Activated CD8-positive, alpha-beta memory T cell treated with anti-CD3 and anti-CD28 coated beads for 36 hours (primary cell): ENCODE measurements around the gene DNAH7. TPM values are rescaled to one million over a fixed set of nuclear protein-coding genes. Genes with fewer than 3 reads are reported as not detected.

Experiments
- CTCF ChIA-PET: fragments of 350-600 bp; sonication (Branson Sonifier 250); formaldehyde crosslinking; loops from one replicate; lab custom pipeline; 2021; ENCODE audit warnings: antibody characterized with exemption; lab: Charles Lee
- POLR2A ChIA-PET: fragments of 350-600 bp; sonication (Branson Sonifier 250); formaldehyde crosslinking; loops from one replicate; lab custom pipeline; 2021; ENCODE audit warnings: antibody characterized with exemption; lab: Charles Lee
- total RNA-seq, 2 experiments: library from RNA; stranded (reverse); gene quantifications; one replicate each; pipeline ENCODE4 v1.2.3, GENCODE V29; 2021

Gene DNAH7
- total RNA-seq, 2 experiments from 2014 or later = 0.04 to 0.08 TPM

- CTCF ChIA-PET = no interaction called here
These were observed 308.8 kb downstream of the DNAH7 start for GRCh38 chr2:195759877-195760276.

GRCh38 chr2:195758846-195759245 is 309.8 kb downstream of the DNAH7 start:
- ChIA-PET CTCF (no interaction called here), POLR2A (no interaction called here)

More at GRCh38 chr2:195759877-195760276, 308.8 kb downstream of the DNAH7 start:
- POLR2A ChIA-PET = no interaction called here

GRCh38 chr2:195756218-195756942 is 312.3 kb downstream of the DNAH7 start:
- ChIA-PET CTCF (no interaction called here), POLR2A (no interaction called here)

DNA sequence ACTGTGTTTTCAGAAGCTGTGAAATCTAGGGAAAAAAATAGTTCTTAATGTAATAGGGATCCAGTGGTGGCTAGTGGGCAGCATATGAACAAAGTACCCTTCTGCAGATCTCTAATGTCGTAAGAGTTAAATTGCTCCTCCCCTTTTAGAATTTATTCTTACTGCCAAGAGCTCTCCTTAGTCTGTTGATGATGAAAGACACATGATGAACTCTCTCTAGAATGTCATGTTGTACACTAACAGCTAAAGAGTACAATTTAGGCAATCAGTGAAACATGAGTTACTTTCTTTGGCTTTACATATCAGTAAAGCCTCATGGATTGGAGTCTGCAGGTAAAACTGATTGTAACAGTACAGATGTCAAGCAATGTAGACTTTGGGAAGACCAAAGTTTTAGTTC is 327.4 kb downstream of the DNAH7 start:
- CTCF ChIA-PET = no interaction called here
- POLR2A ChIA-PET = no interaction called here

DNA sequence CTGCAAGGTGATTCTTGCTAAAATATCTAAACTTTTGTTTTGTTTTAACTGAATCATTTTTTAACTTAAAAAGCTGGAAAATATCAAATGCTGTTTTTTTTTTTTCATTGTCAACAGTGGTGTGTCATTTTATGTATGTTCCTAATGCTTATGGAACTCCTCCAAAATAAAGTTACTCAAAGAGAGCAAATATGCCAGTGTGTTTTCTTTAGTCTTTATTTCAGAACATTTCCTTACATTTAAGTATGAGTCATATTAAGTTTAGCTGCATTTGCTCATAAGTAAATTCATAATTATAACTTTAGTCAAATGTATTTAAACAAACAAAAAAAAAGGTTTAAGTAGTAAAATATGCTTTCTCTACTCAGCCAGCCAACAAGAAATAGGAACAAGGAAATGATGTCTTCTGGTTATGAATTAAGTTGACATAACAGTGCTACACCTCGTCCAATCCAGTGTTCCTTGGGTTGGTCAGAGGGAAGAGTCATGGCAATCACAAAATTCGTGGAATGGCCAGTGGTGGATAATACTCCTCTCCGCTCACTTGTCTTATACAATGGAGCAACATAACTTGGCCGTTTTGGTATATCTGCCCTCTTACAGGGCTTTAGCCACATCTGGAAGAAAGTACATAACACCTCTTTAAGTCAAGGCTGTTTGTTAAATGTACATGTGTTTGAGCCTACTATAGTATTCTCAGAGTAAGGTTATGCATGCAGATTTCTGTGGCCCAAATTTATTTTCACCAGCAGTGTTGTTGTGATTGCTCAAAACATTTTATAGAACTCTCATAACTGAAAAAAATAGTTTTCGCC is 330.9 kb downstream of the DNAH7 start:
- ChIA-PET POLR2A (no interaction called here), CTCF (no interaction called here)

DNA sequence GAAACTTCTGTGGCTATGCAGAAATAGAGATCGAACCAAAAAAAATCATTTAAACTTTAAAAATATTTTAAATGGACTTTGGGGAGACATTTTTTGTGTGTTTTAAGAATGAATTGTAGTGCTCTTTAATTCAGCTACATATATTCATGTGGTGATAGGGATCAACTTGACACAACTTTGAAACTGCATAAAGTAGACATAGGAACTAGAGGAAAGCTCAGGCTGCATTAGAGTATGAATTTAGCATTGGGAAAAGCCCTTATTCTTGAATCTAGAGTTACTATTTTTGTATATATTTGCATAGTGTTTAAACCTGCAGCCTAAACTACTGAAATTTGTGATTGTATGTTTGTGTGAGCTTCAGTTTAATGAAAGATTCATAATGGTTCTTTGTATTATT is 333.3 kb downstream of the DNAH7 start:
- ChIA-PET CTCF (no interaction called here), POLR2A (no interaction called here)

- CTCF ChIA-PET = no interaction called here
- POLR2A ChIA-PET = no interaction called here
These were observed 333.7 kb downstream of the DNAH7 start for GRCh38 chr2:195734931-195735330.

- ChIA-PET POLR2A (no interaction called here), CTCF (no interaction called here)
These were observed 334.2 kb downstream of the DNAH7 start for GRCh38 chr2:195734395-195734794.

- ChIA-PET CTCF (no interaction called here), POLR2A (no interaction called here)
These were observed 334.8 kb downstream of the DNAH7 start for GRCh38 chr2:195733831-195734230.

GRCh38 chr2:195732574-195732973 is 336.1 kb downstream of the DNAH7 start:
- ChIA-PET CTCF (no interaction called here), POLR2A (no interaction called here)

DNA sequence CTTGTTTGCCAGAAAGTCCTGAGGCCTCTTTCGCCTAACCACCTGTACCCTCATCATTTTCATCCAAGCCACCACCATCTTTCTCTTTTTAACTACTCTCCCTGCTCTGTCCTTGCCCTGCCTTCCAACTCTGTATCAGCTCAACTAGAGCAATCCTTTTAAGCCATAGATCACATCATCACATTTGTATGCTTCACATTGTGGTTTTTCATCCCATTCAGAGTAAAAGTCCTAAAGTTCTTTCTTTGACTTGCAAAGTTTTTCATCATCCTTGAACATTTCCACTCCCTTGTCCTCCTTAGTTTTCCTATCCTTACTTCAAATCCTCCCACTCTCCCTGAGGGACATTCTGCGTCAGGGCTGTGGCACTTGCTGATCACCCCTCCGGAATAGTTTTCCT is 337.7 kb downstream of the DNAH7 start:
- ChIA-PET POLR2A (no interaction called here), CTCF (no interaction called here)

DNA sequence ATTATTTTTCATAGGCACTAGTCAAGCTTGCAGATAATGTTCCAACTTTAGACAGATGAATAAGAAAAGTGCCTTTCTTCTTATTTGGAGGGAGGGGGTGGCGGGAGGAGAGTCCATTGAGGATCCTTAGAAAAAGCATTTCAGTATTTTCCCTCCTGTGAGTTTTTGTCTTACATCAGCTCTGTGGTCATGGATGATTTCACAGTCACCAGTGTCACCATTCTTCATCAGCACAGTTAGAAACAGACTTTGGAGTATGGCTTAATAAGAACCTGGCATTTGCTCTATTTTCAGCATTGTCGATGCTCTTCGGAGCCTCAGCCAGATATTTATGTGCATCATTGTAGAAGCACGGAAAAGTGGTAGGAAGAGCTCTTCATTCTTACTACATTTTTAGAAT is 341.5 kb downstream of the DNAH7 start:
- CTCF ChIA-PET = no interaction called here
- POLR2A ChIA-PET = no interaction called here

DNA sequence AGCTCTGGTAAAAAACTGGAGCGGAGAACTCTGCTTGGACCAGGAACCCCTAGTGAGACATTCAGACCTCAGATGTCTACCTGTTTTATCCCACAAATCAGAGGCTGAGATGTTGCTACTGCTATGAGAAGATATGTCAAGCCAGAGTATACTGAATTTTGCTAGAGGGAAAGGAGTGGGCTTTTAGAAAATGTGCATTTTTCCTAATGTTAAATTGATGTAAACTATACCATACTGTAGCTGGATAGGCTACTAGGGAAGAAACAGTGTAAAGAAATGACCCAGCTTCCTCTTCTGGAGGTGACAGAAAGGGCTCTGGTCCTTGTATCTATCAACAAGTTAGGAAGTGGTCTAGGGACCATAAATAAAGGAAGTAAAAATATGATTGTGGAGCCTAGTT is 346.6 kb downstream of the DNAH7 start:
- ChIA-PET POLR2A (no interaction called here), CTCF (no interaction called here)

- ChIA-PET POLR2A (no interaction called here), CTCF (interaction anchor here (1.2 kb wide), 1 partner anchor 10 kb away, joined by 3 read pairs; no protein-coding TSS in a partner anchor)
These were observed 347.6 kb downstream of the DNAH7 start for GRCh38 chr2:195721042-195721441.

- ChIA-PET CTCF (no interaction called here), POLR2A (no interaction called here)
These were observed 352.2 kb downstream of the DNAH7 start for GRCh38 chr2:195716466-195716865.

DNA sequence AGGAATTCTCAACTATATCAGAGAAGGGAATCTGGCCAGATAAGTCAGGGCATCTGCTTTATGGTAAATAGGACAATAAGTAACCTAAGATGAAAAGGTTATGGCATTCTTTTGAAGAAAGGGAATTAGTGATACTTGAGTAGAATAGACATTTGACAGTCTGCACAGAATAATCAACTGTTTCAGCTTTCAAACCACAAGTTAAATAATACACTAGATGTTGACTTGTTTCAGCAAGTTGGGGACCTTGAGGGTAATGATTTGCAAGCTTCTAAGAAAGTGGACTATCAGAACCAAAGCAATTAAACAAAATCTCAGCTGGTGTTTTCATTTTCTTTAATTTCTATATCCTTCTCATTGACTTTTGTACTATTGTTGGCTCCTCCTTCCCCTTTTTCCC is 357.2 kb downstream of the DNAH7 start:
- ChIA-PET CTCF (interaction anchor here (1.1 kb wide), 1 partner anchor 9 kb away, joined by 3 read pairs; no protein-coding TSS in a partner anchor), POLR2A (no interaction called here)

GRCh38 chr2:195709901-195710806 is 358.5 kb downstream of the DNAH7 start:
- ChIA-PET POLR2A (no interaction called here), CTCF (interaction anchor here (1.1 kb wide), 1 partner anchor 10 kb away, joined by 3 read pairs; no protein-coding TSS in a partner anchor)

- ChIA-PET CTCF (interaction anchor here (0.6 kb wide), 1 partner anchor 29 kb away, joined by 4 read pairs; no protein-coding TSS in a partner anchor), POLR2A (no interaction called here)
These were observed 362.3 kb downstream of the DNAH7 start for GRCh38 chr2:195706161-195706900.

- ChIA-PET POLR2A (no interaction called here), CTCF (no interaction called here)
These were observed 368.2 kb downstream of the DNAH7 start for GRCh38 chr2:195700480-195700879.
